Tibial nerve (tissue), 4 donors: ENCODE results near the gene ZNF385B.

Experiments
- CTCF ChIP-seq, 5 experiments: fragments of 200-600 bp in 3 of 5; fragments of 450-650 bp in 2 of 5; sonication (generic) in 3 of 5; IDR thresholded peaks; one replicate each; pipeline ENCODE4 v1.5.1; 2016 to 2019; ENCODE audit warnings: antibody characterized with exemption in 5 of 5, mild to moderate bottlenecking in 3 of 5, moderate library complexity in 2 of 5
- EP300 ChIP-seq, 2 donors: sonication (generic); formaldehyde crosslinking; IDR thresholded peaks; one replicate each; pipeline ENCODE4 v1.6.1; 2017; ENCODE audit warnings: antibody characterized with exemption in 2 of 2, mild to moderate bottlenecking in 1 of 2
- POLR2A ChIP-seq, 2 donors: fragments of 450-650 bp; IDR thresholded peaks; one replicate each; pipeline ENCODE4 v1.6.1; 2017; ENCODE audit warnings: antibody characterized with exemption in 2 of 2, mild to moderate bottlenecking in 2 of 2, moderate library complexity in 2 of 2

GRCh38 chr2:179495315-179495714 is 366.1 kb downstream of the ZNF385B start:
- TF ChIP-seq POLR2A (IDR thresholded peaks at IDR 0.05) (no peak), CTCF (IDR thresholded peaks at IDR 0.05) (no peak), EP300 (IDR thresholded peaks at IDR 0.05) (no peak)
